SK-N-SH (cell line): Measurements from ENCODE around the gene CEP89.

ENCODE experiments used
- CHD2 ChIP-seq: fragments of 150-350 bp; IDR thresholded peaks from 2 replicates; pipeline ENCODE4 v1.6.1; 2018; ENCODE audit warnings: low read length; ENCODE audit not compliant: partially characterized antibody
- MAX ChIP-seq: IDR thresholded peaks from 2 replicates; pipeline ENCODE4 v1.4.0; 2012; ENCODE audit warnings: low read depth
- TAF1 ChIP-seq: IDR thresholded peaks from 2 replicates; pipeline ENCODE4 v1.6.1; 2012; ENCODE audit warnings: low read depth, mild to moderate bottlenecking, low read length, moderate library complexity, borderline replicate concordance
- TF ChIP-seq, protein P1 (sequence below): fragments of 200-600 bp; sonication (generic); IDR thresholded peaks from 2 replicates; pipeline ENCODE4 v1.6.1; 2017; ENCODE audit warnings: antibody characterized with exemption, mild to moderate bottlenecking, moderate library complexity
- TF ChIP-seq, protein P2 (sequence below): IDR thresholded peaks from 2 replicates; pipeline ENCODE4; 2012
- TF ChIP-seq, protein P3 (sequence below): IDR thresholded peaks from 2 replicates; pipeline ENCODE4 v1.4.0; 2012; ENCODE audit warnings: low read depth, borderline replicate concordance

DNA sequence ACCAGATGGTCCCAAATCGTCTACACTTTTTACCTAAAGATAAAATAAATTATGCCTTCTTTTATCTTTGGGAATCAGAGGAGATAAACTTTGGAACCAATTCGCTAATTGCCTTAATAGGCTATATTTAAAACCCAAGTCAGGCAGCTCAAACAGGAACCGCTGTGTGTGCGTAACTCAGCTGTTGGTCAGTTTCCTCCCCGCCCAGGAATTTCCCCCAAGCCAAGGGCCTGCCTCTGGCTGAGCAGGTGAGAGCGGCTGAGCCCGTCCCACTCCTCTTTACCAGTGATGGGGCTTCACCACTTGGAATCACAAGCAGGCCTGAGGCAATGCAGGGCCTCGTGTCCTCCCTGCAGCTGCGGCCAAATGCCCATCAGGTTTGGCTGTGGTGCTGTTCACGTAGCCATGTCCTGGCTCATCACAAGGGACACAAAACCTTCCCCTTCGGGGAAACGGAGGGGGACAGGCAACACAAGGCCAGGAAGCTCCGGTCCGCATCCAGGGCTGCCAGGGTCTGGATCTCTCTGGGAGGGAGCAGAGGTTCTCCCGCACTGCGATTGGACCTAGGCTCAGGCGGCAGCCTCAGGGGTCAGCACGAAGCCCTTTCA lies 101.7 kb downstream of the CEP89 start:
- TF ChIP-seq, protein P1, sequence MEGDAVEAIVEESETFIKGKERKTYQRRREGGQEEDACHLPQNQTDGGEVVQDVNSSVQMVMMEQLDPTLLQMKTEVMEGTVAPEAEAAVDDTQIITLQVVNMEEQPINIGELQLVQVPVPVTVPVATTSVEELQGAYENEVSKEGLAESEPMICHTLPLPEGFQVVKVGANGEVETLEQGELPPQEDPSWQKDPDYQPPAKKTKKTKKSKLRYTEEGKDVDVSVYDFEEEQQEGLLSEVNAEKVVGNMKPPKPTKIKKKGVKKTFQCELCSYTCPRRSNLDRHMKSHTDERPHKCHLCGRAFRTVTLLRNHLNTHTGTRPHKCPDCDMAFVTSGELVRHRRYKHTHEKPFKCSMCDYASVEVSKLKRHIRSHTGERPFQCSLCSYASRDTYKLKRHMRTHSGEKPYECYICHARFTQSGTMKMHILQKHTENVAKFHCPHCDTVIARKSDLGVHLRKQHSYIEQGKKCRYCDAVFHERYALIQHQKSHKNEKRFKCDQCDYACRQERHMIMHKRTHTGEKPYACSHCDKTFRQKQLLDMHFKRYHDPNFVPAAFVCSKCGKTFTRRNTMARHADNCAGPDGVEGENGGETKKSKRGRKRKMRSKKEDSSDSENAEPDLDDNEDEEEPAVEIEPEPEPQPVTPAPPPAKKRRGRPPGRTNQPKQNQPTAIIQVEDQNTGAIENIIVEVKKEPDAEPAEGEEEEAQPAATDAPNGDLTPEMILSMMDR, result no peak
- TF ChIP-seq, protein P2, sequence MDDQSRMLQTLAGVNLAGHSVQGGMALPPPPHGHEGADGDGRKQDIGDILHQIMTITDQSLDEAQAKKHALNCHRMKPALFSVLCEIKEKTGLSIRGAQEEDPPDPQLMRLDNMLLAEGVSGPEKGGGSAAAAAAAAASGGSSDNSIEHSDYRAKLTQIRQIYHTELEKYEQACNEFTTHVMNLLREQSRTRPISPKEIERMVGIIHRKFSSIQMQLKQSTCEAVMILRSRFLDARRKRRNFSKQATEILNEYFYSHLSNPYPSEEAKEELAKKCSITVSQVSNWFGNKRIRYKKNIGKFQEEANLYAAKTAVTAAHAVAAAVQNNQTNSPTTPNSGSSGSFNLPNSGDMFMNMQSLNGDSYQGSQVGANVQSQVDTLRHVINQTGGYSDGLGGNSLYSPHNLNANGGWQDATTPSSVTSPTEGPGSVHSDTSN, result no peak
- TF ChIP-seq MAX (no peak), TAF1 (no peak), CHD2 (no peak)
- TF ChIP-seq, protein P3, sequence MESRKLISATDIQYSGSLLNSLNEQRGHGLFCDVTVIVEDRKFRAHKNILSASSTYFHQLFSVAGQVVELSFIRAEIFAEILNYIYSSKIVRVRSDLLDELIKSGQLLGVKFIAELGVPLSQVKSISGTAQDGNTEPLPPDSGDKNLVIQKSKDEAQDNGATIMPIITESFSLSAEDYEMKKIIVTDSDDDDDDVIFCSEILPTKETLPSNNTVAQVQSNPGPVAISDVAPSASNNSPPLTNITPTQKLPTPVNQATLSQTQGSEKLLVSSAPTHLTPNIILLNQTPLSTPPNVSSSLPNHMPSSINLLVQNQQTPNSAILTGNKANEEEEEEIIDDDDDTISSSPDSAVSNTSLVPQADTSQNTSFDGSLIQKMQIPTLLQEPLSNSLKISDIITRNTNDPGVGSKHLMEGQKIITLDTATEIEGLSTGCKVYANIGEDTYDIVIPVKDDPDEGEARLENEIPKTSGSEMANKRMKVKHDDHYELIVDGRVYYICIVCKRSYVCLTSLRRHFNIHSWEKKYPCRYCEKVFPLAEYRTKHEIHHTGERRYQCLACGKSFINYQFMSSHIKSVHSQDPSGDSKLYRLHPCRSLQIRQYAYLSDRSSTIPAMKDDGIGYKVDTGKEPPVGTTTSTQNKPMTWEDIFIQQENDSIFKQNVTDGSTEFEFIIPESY, result no peak
